HepG2 (cell line): ENCODE data around the gene FOXA1. TPM values are rescaled to one million over a fixed set of nuclear protein-coding genes. Genes with fewer than 3 reads are reported as not detected.

Experiments used
- BRCA1 ChIP-seq: sonication (generic); formaldehyde crosslinking; IDR thresholded peaks from 2 replicates; pipeline ENCODE4 v1.4.0; 2020; ENCODE audit warnings: missing genetic modification reagents
- CCAR2 ChIP-seq: fragments of 200-400 bp; formaldehyde crosslinking; optimal IDR thresholded peaks from 2 replicates; pipeline ENCODE3; 2018; ENCODE audit warnings: low read depth, mild to moderate bottlenecking, low read length, moderate library complexity
- DNMT1 ChIP-seq: sonication (generic); formaldehyde crosslinking; IDR thresholded peaks from 2 replicates; pipeline ENCODE4 v1.5.1; 2020; ENCODE audit warnings: mild to moderate bottlenecking, missing genetic modification reagents
- FOXA1 ChIP-seq, 2 experiments: fragments of 450-650 bp in 1 of 2; sonication (generic) in 1 of 2; formaldehyde crosslinking in 1 of 2; IDR thresholded peaks; 2 replicates each; pipeline versions ENCODE4 v1.4.0 to v1.6.1; 2016 to 2020; ENCODE audit warnings: missing genetic modification reagents in 1 of 2
- HDAC2 ChIP-seq: sonication (generic); formaldehyde crosslinking; IDR thresholded peaks from 2 replicates; pipeline ENCODE4 v1.4.0; 2020; ENCODE audit warnings: missing genetic modification reagents
- HOXA9 ChIP-seq: sonication (generic); formaldehyde crosslinking; IDR thresholded peaks from 2 replicates; pipeline ENCODE4 v1.8.1; 2022; ENCODE audit warnings: missing genetic modification reagents, mild to moderate bottlenecking, moderate library complexity, borderline replicate concordance
- NKX3-1 ChIP-seq: sonication (generic); formaldehyde crosslinking; IDR thresholded peaks from 2 replicates; pipeline ENCODE4 v1.5.0; 2020; ENCODE audit warnings: missing genetic modification reagents
- POLR2AphosphoS2 ChIP-seq: IDR thresholded peaks from 2 replicates; pipeline ENCODE4 v1.6.1; 2011; ENCODE audit warnings: low read depth, low read length, improper control_type of control experiment
- ZKSCAN5 ChIP-seq: sonication (generic); formaldehyde crosslinking; IDR thresholded peaks from 2 replicates; pipeline ENCODE4 v1.5.1; 2020; ENCODE audit warnings: mild to moderate bottlenecking, missing genetic modification reagents
- ZKSCAN8 ChIP-seq: IDR thresholded peaks from 2 replicates; pipeline ENCODE4 v1.6.1; 2016; ENCODE audit warnings: borderline replicate concordance, missing genetic modification reagents, missing compliant biosample characterization
- ZNF333 ChIP-seq: sonication (generic); formaldehyde crosslinking; IDR thresholded peaks from 2 replicates; pipeline ENCODE4 v1.4.0; 2020; ENCODE audit warnings: mild to moderate bottlenecking, missing genetic modification reagents, borderline replicate concordance
- ZNF354B ChIP-seq: sonication (generic); formaldehyde crosslinking; IDR thresholded peaks from 2 replicates; pipeline ENCODE4 v1.8.0; 2022; ENCODE audit warnings: mild to moderate bottlenecking, missing genetic modification reagents
- ZNF567 ChIP-seq: sonication (generic); formaldehyde crosslinking; IDR thresholded peaks from 2 replicates; pipeline ENCODE4 v1.8.1; 2023; ENCODE audit warnings: mild to moderate bottlenecking, missing genetic modification reagents, borderline replicate concordance
- ZNF605 ChIP-seq: sonication (generic); formaldehyde crosslinking; IDR thresholded peaks from 2 replicates; pipeline ENCODE4 v1.8.0; 2022; ENCODE audit warnings: mild to moderate bottlenecking, missing genetic modification reagents
- ZNF607 ChIP-seq: sonication (generic); formaldehyde crosslinking; IDR thresholded peaks from 2 replicates; pipeline ENCODE4 v1.5.1; 2020; ENCODE audit warnings: missing genetic modification reagents, mild to moderate bottlenecking, borderline replicate concordance
- ZNF670 ChIP-seq: sonication (generic); formaldehyde crosslinking; IDR thresholded peaks from 2 replicates; pipeline ENCODE4 v1.8.0; 2022; ENCODE audit warnings: mild to moderate bottlenecking, missing genetic modification reagents, borderline replicate concordance
- ZSCAN20 ChIP-seq: sonication (generic); formaldehyde crosslinking; IDR thresholded peaks from 2 replicates; pipeline ENCODE4 v1.4.0; 2020; ENCODE audit warnings: missing genetic modification reagents, mild to moderate bottlenecking, borderline replicate concordance
- polyA plus RNA-seq, 8 experiments: library from polyadenylated mRNA; depleted of rRNA in 3 of 8; stranded (reverse) in 7 of 8; unstranded in 1 of 8; fragments of >200 nt; fragmentation: Illumina TruSeq in 4 of 8; extraction: Trizol in 4 of 8; gene quantifications; 2 replicates each; pipeline versions ENCODE4 v1.2.1 to v1.2.3, GENCODE V29; 2011 to 2016; ENCODE audit warnings: low read depth in 4 of 8, missing spikeins in 1 of 8, mixed read lengths in 1 of 8; ENCODE audit not compliant: insufficient read depth in 1 of 8
- total RNA-seq, 5 experiments: library from RNA; depleted of rRNA; stranded (reverse); fragments of >200 nt; fragmentation: Illumina TruSeq; extraction: Trizol; gene quantifications; 2 replicates each; pipeline ENCODE4 v1.2.3, GENCODE V29; 2016; ENCODE audit warnings: low read depth in 1 of 5
- TF ChIP-seq, protein P1 (sequence below): sonication (generic); formaldehyde crosslinking; IDR thresholded peaks from 2 replicates; pipeline ENCODE4 v1.4.0; 2020; ENCODE audit warnings: mild to moderate bottlenecking, missing genetic modification reagents
- TF ChIP-seq, protein P2 (sequence below): sonication (generic); formaldehyde crosslinking; IDR thresholded peaks from 2 replicates; pipeline ENCODE4 v1.4.0; 2020; ENCODE audit warnings: mild to moderate bottlenecking, missing genetic modification reagents

The FOXA1 gene
- total and polyA plus RNA-seq, 2 of the 13 experiments (the other 11 are each of a cell fraction or from before 2014, with no cell fraction given) = 43.4 to 58.6 TPM

DNA sequence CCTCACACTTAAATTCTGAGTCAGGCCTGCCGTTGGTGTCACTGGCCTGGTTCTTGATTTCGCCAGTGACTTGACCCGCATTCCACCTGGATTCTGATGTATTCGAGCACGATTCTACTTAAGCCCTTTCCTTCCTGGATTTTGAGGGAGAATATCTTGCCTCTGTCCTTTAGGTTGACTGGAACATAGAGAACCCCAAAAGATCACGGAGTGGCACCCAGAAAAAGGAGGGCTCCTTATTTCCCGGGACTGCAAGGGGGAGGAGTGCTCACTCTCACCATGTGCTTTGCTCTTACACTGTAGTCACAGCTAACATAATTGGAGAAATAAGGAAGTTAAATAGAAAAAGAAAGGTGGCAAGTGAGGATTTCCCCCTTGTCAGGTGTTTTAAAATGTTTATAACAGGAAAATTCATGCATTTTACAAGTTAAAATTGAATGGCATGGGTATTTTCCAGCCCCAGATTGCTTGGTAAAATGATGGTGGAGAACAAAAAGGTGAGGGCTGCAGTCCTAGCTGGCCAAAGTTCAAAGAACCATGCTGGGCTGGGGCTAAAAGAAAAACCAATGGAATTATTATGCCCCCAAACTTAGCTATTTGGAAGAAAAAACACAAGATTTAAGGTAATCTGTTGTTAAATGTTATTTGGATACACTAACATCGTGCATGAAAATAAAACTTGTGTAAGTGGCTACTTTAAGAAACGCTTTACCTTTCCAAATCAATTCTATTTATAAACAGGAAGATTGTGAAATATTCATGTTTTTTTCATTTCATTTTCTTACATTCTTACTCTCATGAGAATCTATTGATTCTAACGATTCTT, 8.9 kb downstream of the FOXA1 start (continued):
- TF ChIP-seq ZSCAN20 (CRISPR knock-in tag) (no peak), HOXA9 (CRISPR knock-in tag) (no peak), ZNF354B (CRISPR knock-in tag) (no peak), ZNF333 (CRISPR knock-in tag) (no peak), ZNF670 (no peak), DNMT1 (CRISPR knock-in tag) (no peak), ZNF567 (CRISPR knock-in tag) (no peak), NKX3-1 (CRISPR knock-in tag) (no peak), ZNF607 (peak; percentile 48; the same call in 1 of the 2 replicates), FOXA1 (IDR thresholded peaks at IDR 0.05) (no peak), FOXA1 (CRISPR knock-in tag; IDR thresholded peaks at IDR 0.05) (no peak), HDAC2 (CRISPR knock-in tag) (no peak), ZKSCAN8 (CRISPR knock-in tag) (peak; percentile 28; the same call in 1 of the 2 replicates), POLR2AphosphoS2 (no peak), ZNF605 (CRISPR knock-in tag) (no peak), BRCA1 (0 out of 2 replicates have a peak, but pooled peaks have one; percentile 58), ZKSCAN5 (CRISPR knock-in tag) (no peak), CCAR2 (no peak)
- TF ChIP-seq, protein P1, sequence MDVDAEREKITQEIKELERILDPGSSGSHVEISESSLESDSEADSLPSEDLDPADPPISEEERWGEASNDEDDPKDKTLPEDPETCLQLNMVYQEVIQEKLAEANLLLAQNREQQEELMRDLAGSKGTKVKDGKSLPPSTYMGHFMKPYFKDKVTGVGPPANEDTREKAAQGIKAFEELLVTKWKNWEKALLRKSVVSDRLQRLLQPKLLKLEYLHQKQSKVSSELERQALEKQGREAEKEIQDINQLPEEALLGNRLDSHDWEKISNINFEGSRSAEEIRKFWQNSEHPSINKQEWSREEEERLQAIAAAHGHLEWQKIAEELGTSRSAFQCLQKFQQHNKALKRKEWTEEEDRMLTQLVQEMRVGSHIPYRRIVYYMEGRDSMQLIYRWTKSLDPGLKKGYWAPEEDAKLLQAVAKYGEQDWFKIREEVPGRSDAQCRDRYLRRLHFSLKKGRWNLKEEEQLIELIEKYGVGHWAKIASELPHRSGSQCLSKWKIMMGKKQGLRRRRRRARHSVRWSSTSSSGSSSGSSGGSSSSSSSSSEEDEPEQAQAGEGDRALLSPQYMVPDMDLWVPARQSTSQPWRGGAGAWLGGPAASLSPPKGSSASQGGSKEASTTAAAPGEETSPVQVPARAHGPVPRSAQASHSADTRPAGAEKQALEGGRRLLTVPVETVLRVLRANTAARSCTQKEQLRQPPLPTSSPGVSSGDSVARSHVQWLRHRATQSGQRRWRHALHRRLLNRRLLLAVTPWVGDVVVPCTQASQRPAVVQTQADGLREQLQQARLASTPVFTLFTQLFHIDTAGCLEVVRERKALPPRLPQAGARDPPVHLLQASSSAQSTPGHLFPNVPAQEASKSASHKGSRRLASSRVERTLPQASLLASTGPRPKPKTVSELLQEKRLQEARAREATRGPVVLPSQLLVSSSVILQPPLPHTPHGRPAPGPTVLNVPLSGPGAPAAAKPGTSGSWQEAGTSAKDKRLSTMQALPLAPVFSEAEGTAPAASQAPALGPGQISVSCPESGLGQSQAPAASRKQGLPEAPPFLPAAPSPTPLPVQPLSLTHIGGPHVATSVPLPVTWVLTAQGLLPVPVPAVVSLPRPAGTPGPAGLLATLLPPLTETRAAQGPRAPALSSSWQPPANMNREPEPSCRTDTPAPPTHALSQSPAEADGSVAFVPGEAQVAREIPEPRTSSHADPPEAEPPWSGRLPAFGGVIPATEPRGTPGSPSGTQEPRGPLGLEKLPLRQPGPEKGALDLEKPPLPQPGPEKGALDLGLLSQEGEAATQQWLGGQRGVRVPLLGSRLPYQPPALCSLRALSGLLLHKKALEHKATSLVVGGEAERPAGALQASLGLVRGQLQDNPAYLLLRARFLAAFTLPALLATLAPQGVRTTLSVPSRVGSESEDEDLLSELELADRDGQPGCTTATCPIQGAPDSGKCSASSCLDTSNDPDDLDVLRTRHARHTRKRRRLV (CRISPR knock-in tag) = no peak
- TF ChIP-seq, protein P2, sequence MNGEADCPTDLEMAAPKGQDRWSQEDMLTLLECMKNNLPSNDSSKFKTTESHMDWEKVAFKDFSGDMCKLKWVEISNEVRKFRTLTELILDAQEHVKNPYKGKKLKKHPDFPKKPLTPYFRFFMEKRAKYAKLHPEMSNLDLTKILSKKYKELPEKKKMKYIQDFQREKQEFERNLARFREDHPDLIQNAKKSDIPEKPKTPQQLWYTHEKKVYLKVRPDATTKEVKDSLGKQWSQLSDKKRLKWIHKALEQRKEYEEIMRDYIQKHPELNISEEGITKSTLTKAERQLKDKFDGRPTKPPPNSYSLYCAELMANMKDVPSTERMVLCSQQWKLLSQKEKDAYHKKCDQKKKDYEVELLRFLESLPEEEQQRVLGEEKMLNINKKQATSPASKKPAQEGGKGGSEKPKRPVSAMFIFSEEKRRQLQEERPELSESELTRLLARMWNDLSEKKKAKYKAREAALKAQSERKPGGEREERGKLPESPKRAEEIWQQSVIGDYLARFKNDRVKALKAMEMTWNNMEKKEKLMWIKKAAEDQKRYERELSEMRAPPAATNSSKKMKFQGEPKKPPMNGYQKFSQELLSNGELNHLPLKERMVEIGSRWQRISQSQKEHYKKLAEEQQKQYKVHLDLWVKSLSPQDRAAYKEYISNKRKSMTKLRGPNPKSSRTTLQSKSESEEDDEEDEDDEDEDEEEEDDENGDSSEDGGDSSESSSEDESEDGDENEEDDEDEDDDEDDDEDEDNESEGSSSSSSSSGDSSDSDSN (CRISPR knock-in tag) = no peak
